ENCODE data around the gene OR2A5.
"Not testable (repeated sequence)": the region's sequence is repeated elsewhere in the genome, so short reads cannot be mapped to it uniquely, and the experiment has no call there.

OR2A5 gene

GRCh38 chr7:144036302-144036885, 12.4 kb upstream of the OR2A5 start:
- no peaks in the 10 kb centered on the region for H3K4me1 ChIP-seq (ENCODE audit: insufficient read depth, insufficient read length)
- TF ChIP-seq YY1 (IDR thresholded peaks at IDR 0.05; ENCODE audit: insufficient read depth, insufficient read length) (no peak), SUZ12 (IDR thresholded peaks at IDR 0.05; ENCODE audit: extremely low read depth, insufficient read depth, insufficient read length) (no peak), ZNF274 (IDR thresholded peaks at IDR 0.05; ENCODE audit: low read depth, low read length) (no peak)
- no peaks in the 10 kb centered on the region for H3K36me3 ChIP-seq (ENCODE audit: insufficient read depth, insufficient read length, low read length)
- H3K27me3 ChIP-seq (ENCODE audit: insufficient read depth, insufficient read length) = no peaks in the 10 kb centered on the region
- no peaks in the 10 kb centered on the region for H3K9me3 ChIP-seq (ENCODE audit: insufficient read depth, low read length)
- no peak for DNase-seq (ENCODE audit: low read depth, low spot score)
- no peak overlapping the region for H3K4me3 ChIP-seq (ENCODE audit: insufficient read length, low read depth)
- H3K9ac ChIP-seq (ENCODE audit: insufficient read length, low read depth) = no peak overlapping the region

DNA sequence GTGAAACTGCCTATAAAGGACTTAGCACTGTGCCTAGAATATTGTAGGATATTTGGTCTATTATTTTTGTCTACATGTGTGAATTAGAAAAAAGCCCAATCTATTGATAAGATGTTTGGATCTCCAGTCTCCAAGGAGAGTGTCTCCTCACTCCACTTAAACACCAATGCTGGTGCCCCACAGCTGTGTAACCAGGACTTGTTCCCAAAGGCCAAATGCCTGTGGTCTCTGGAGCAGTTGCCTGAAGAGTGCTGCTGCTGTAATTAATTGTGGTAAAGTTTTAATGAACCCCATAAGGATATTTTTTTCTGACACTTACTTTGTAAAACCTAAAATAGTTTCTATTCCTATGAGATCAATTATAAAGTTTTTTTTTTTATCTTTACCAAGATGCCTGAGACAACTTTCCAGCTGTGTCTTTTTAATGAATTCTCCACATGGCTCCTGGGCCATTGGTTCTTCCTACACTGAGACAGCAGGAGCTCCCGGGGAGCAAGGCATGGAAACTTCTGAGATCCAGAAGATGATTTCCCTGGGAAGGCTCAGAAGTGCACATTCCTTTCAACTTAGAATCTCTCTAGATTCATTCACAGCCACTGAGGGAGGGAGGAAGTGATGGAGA, 11.2 kb upstream of the OR2A5 start:
- H3K27me3 ChIP-seq (ENCODE audit: insufficient read depth, insufficient read length) = no peaks in the 10 kb centered on the region
- no peak for DNase-seq (ENCODE audit: low read depth, low spot score)
- no peaks in the 10 kb centered on the region for H3K36me3 ChIP-seq (ENCODE audit: insufficient read depth, insufficient read length, low read length)
- no peak overlapping the region for H3K4me3 ChIP-seq (ENCODE audit: insufficient read length, low read depth)
- H3K9ac ChIP-seq (ENCODE audit: insufficient read length, low read depth) = no peak overlapping the region
- no peaks in the 10 kb centered on the region for H3K4me1 ChIP-seq (ENCODE audit: insufficient read depth, insufficient read length)
- TF ChIP-seq SUZ12 (IDR thresholded peaks at IDR 0.05; ENCODE audit: extremely low read depth, insufficient read depth, insufficient read length) (no peak), YY1 (IDR thresholded peaks at IDR 0.05; ENCODE audit: insufficient read depth, insufficient read length) (no peak), ZNF274 (IDR thresholded peaks at IDR 0.05; ENCODE audit: low read depth, low read length) (no peak)
- no peaks in the 10 kb centered on the region for H3K9me3 ChIP-seq (ENCODE audit: insufficient read depth, low read length)

- TF ChIP-seq SUZ12 (IDR thresholded peaks at IDR 0.05; ENCODE audit: extremely low read depth, insufficient read depth, insufficient read length) = no peak
- no peak for TF ChIP-seq ZNF274 (IDR thresholded peaks at IDR 0.05; ENCODE audit: low read depth, low read length)
- no peak for TF ChIP-seq YY1 (IDR thresholded peaks at IDR 0.05; ENCODE audit: insufficient read depth, insufficient read length)
- H3K27me3 ChIP-seq (ENCODE audit: insufficient read depth, insufficient read length) = no peaks in the 10 kb centered on the region
- no peaks in the 10 kb centered on the region for H3K9me3 ChIP-seq (ENCODE audit: insufficient read depth, low read length)
- H3K9ac ChIP-seq (ENCODE audit: insufficient read length, low read depth) = no peak overlapping the region
- DNase-seq (ENCODE audit: low read depth, low spot score) = no peak
- no peaks in the 10 kb centered on the region for H3K4me1 ChIP-seq (ENCODE audit: insufficient read depth, insufficient read length)
- no peaks in the 10 kb centered on the region for H3K36me3 ChIP-seq (ENCODE audit: insufficient read depth, insufficient read length, low read length)
- H3K4me3 ChIP-seq (ENCODE audit: insufficient read length, low read depth) = no peak overlapping the region
These were observed 9.9 kb upstream of the OR2A5 start for GRCh38 chr7:144038887-144039286.

GRCh38 chr7:144049491-144049890, 743 bp downstream of the OR2A5 start:
- Histone ChIP-seq H3K36me3 (ENCODE audit: insufficient read depth, insufficient read length, low read length) (no peaks in the 10 kb centered on the region), H3K9ac (ENCODE audit: insufficient read length, low read depth) (no peak overlapping the region), H3K4me1 (ENCODE audit: insufficient read depth, insufficient read length) (no peaks in the 10 kb centered on the region), H3K9me3 (ENCODE audit: insufficient read depth, low read length) (no peaks in the 10 kb centered on the region), H3K4me3 (ENCODE audit: insufficient read length, low read depth) (no peak overlapping the region), H3K27me3 (ENCODE audit: insufficient read depth, insufficient read length) (no peaks in the 10 kb centered on the region)
- TF ChIP-seq SUZ12 (IDR thresholded peaks at IDR 0.05; ENCODE audit: extremely low read depth, insufficient read depth, insufficient read length) (no peak), ZNF274 (IDR thresholded peaks at IDR 0.05; ENCODE audit: low read depth, low read length) (no peak), YY1 (IDR thresholded peaks at IDR 0.05; ENCODE audit: insufficient read depth, insufficient read length) (no peak)
- DNase-seq (ENCODE audit: low read depth, low spot score) = no peak

- no peaks in the 10 kb centered on the region for H3K4me1 ChIP-seq (ENCODE audit: insufficient read depth, insufficient read length)
- H3K36me3 ChIP-seq (ENCODE audit: insufficient read depth, insufficient read length, low read length) = no peaks in the 10 kb centered on the region
- no peak for TF ChIP-seq SUZ12 (IDR thresholded peaks at IDR 0.05; ENCODE audit: extremely low read depth, insufficient read depth, insufficient read length)
- TF ChIP-seq ZNF274 (IDR thresholded peaks at IDR 0.05; ENCODE audit: low read depth, low read length) = no peak
- no peak for TF ChIP-seq YY1 (IDR thresholded peaks at IDR 0.05; ENCODE audit: insufficient read depth, insufficient read length)
- no peak overlapping the region for H3K9ac ChIP-seq (ENCODE audit: insufficient read length, low read depth)
- no peaks in the 10 kb centered on the region for H3K27me3 ChIP-seq (ENCODE audit: insufficient read depth, insufficient read length)
- DNase-seq (ENCODE audit: low read depth, low spot score) = no peak
- H3K9me3 ChIP-seq (ENCODE audit: insufficient read depth, low read length) = no peaks in the 10 kb centered on the region
- H3K4me3 ChIP-seq (ENCODE audit: insufficient read length, low read depth) = no peak overlapping the region
These were observed 1.3 kb downstream of the OR2A5 start for GRCh38 chr7:144050093-144050492.

GRCh38 chr7:144050884-144051283, 2.1 kb downstream of the OR2A5 start:
- H3K4me1 ChIP-seq (ENCODE audit: insufficient read depth, insufficient read length); DNase-seq (ENCODE audit: low read depth, low spot score); H3K27me3 ChIP-seq (ENCODE audit: insufficient read depth, insufficient read length); H3K36me3 ChIP-seq (ENCODE audit: insufficient read depth, insufficient read length, low read length); H3K9me3 ChIP-seq (ENCODE audit: insufficient read depth, low read length); H3K4me3 ChIP-seq (ENCODE audit: insufficient read length, low read depth); H3K9ac ChIP-seq (ENCODE audit: insufficient read length, low read depth): not testable (repeated sequence)

DNA sequence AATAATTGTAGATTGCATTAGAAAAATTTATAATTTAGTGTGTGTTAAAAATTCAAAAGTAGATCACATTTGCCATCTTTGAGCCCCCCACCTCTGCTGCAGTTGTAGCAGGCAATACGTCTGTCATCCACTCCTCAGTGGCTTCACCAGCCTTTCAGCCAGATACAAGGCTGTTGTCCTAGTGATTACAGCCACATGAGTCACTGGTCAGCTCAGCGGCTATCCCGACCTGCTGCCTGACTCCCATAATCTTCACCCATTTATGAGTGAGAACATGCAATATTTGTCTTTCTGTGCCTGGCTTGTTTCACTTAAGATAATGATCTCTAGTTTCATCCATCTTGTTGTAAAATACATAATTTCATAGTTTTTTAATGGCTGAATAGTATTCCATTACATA, 9.2 kb downstream of the OR2A5 start:
- DNase-seq (ENCODE audit: low read depth, low spot score) = no peak
- TF ChIP-seq YY1 (IDR thresholded peaks at IDR 0.05; ENCODE audit: insufficient read depth, insufficient read length) = no peak
- TF ChIP-seq ZNF274 (IDR thresholded peaks at IDR 0.05; ENCODE audit: low read depth, low read length) = no peak
- TF ChIP-seq SUZ12 (IDR thresholded peaks at IDR 0.05; ENCODE audit: extremely low read depth, insufficient read depth, insufficient read length) = no peak

More for the DNA sequence above, 9.2 kb downstream of the OR2A5 start:
- no peaks in the 10 kb centered on the region for H3K4me1 ChIP-seq (ENCODE audit: insufficient read depth, insufficient read length)
- H3K9me3 ChIP-seq (ENCODE audit: insufficient read depth, low read length) = peaks cover 10% of the 10 kb centered on the region; the same call in 1 of the 2 replicates
- H3K9ac ChIP-seq (ENCODE audit: insufficient read length, low read depth) = no peak overlapping the region
- H3K36me3 ChIP-seq (ENCODE audit: insufficient read depth, insufficient read length, low read length) = no peaks in the 10 kb centered on the region
- no peaks in the 10 kb centered on the region for H3K27me3 ChIP-seq (ENCODE audit: insufficient read depth, insufficient read length)
- no peak overlapping the region for H3K4me3 ChIP-seq (ENCODE audit: insufficient read length, low read depth)
